IMR-90 (cell line): ENCODE measurements around the gene ALG8. TPM values are rescaled to one million over a fixed set of nuclear protein-coding genes. Genes with fewer than 3 reads are reported as not detected.

Experiments used
- ATAC-seq: fragments of 200-7000 bp; cut with Tn5 transposase; 2 replicates; pipeline ENCODE4 v1.9.1; 2020; ENCODE audit warnings: low read depth, mild to moderate bottlenecking, moderate library complexity
- BruUV-seq: library from RNA; stranded (reverse); fragments of 400-500 nt; replicated peaks from 2 replicates; lab custom pipeline; 2021; lab: Mats Ljungman, UMichigan
- CTCF ChIA-PET: fragments of 300-600 bp; formaldehyde crosslinking; extraction: SDS; loops from one replicate; lab custom pipeline; 2021; ENCODE audit warnings: antibody characterized with exemption; lab: Yijun Ruan, JAX
- POLR2A ChIA-PET: fragments of 300-600 bp; sonication (Branson Sonifier 250); formaldehyde crosslinking; loops from one replicate; lab custom pipeline; 2022; ENCODE audit warnings: antibody characterized with exemption; ENCODE audit not compliant: unreplicated experiment; lab: Charles Lee
- DNase-seq: peaks from one replicate; pipeline ENCODE4 v3.0.0; 2013
- H2AFZ ChIP-seq: replicated peaks from 2 replicates; pipeline ENCODE3; 2013; ENCODE audit warnings: low read length, mild to moderate bottlenecking; ENCODE audit not compliant: poor library complexity
- H2AK5ac ChIP-seq: 2 replicates; pipeline ENCODE4 v1.6.1; 2013; ENCODE audit warnings: low read depth, low read length, inconsistent platforms
- H2AK9ac ChIP-seq: replicated peaks from 2 replicates; pipeline ENCODE3; 2013; ENCODE audit warnings: mild to moderate bottlenecking, low read depth, low read length, moderate library complexity; ENCODE audit not compliant: poor library complexity
- H2BK120ac ChIP-seq: 2 replicates; pipeline ENCODE4 v1.6.1; 2013; ENCODE audit warnings: low read depth, low read length, inconsistent platforms
- H2BK15ac ChIP-seq: 3 replicates; pipeline ENCODE4 v1.6.1; 2013; ENCODE audit warnings: low read depth, low read length, inconsistent platforms
- H2BK20ac ChIP-seq: 2 replicates; pipeline ENCODE4 v1.6.1; 2013; ENCODE audit warnings: low read depth, mild to moderate bottlenecking, inconsistent platforms, low read length, moderate library complexity
- H2BK5ac ChIP-seq: 2 replicates; pipeline ENCODE4 v1.6.1; 2013; ENCODE audit warnings: mild to moderate bottlenecking, low read depth, low read length, inconsistent platforms; ENCODE audit not compliant: poor library complexity, severe bottlenecking
- H3K14ac ChIP-seq: replicated peaks from 2 replicates; pipeline ENCODE4 v1.6.1; 2013; ENCODE audit warnings: low read depth, low read length, inconsistent platforms
- H3K18ac ChIP-seq: 2 replicates; pipeline ENCODE4 v1.6.1; 2013; ENCODE audit warnings: low read depth, low read length, control low read depth
- H3K23ac ChIP-seq: 2 replicates; pipeline ENCODE4 v1.6.1; 2013; ENCODE audit warnings: low read depth, low read length, inconsistent platforms
- H3K27ac ChIP-seq: 2 replicates; pipeline ENCODE4 v1.5.1; 2013; ENCODE audit warnings: mild to moderate bottlenecking, control low read depth, low read length; ENCODE audit not compliant: insufficient read depth
- H3K27me3 ChIP-seq: 2 replicates; pipeline ENCODE4 v1.6.1; 2013; ENCODE audit warnings: low read length; ENCODE audit not compliant: control insufficient read depth, insufficient read depth
- H3K36me3 ChIP-seq: 2 replicates; pipeline ENCODE4 v1.6.1; 2013; ENCODE audit warnings: low read length, mixed read lengths; ENCODE audit not compliant: control insufficient read depth, insufficient read depth
- H3K4ac ChIP-seq: 2 replicates; pipeline ENCODE4 v1.6.1; 2013; ENCODE audit warnings: low read depth, low read length, inconsistent platforms
- H3K4me1 ChIP-seq: 2 replicates; pipeline ENCODE4 v1.6.1; 2013; ENCODE audit warnings: low read length, mixed read lengths; ENCODE audit not compliant: control insufficient read depth, insufficient read depth
- H3K4me2 ChIP-seq: 2 replicates; pipeline ENCODE4 v1.6.1; 2013; ENCODE audit warnings: low read depth, mild to moderate bottlenecking, control low read depth, low read length, moderate library complexity
- H3K4me3 ChIP-seq: 2 replicates; pipeline ENCODE4 v1.5.1; 2013; ENCODE audit warnings: low read depth, mild to moderate bottlenecking, control low read depth, low read length, moderate library complexity; ENCODE audit not compliant: insufficient read depth
- H3K56ac ChIP-seq: 2 replicates; pipeline ENCODE4 v1.6.1; 2013; ENCODE audit warnings: low read length, inconsistent platforms; ENCODE audit not compliant: insufficient read depth; ENCODE audit errors: extremely low read depth
- H3K79me1 ChIP-seq, 2 experiments: 2 replicates each; pipeline ENCODE4 v1.6.1; 2013; ENCODE audit warnings: low read length in 2 of 2, inconsistent platforms in 1 of 2, low read depth in 1 of 2
- H3K9ac ChIP-seq: 2 replicates; pipeline ENCODE4 v1.6.1; 2013; ENCODE audit warnings: low read depth, low read length, control low read depth
- H3K9me1 ChIP-seq: 2 replicates; pipeline ENCODE4 v1.6.1; 2013; ENCODE audit warnings: low read length, inconsistent platforms; ENCODE audit not compliant: insufficient read depth
- H3K9me3 ChIP-seq: 2 replicates; pipeline ENCODE4 v1.6.1; 2013; ENCODE audit warnings: low read length; ENCODE audit not compliant: control insufficient read depth, insufficient read depth
- H4K20me1 ChIP-seq: 2 replicates; pipeline ENCODE4 v1.6.1; 2013; ENCODE audit warnings: low read length, inconsistent platforms; ENCODE audit not compliant: insufficient read depth
- H4K5ac ChIP-seq: 2 replicates; pipeline ENCODE4 v1.6.1; 2013; ENCODE audit warnings: mild to moderate bottlenecking, low read depth, low read length, control low read depth
- H4K8ac ChIP-seq, 2 experiments: 2 replicates each; pipeline ENCODE4 v1.6.1; 2013; ENCODE audit warnings: low read depth in 2 of 2, low read length in 2 of 2, control low read depth in 1 of 2, inconsistent platforms in 1 of 2
- H4K91ac ChIP-seq: 2 replicates; pipeline ENCODE4 v1.6.1; 2013; ENCODE audit warnings: low read depth, low read length, inconsistent platforms; ENCODE audit not compliant: insufficient read depth
- BHLHE40 ChIP-seq: fragments of 150-350 bp; IDR thresholded peaks from 2 replicates; pipeline ENCODE4 v1.6.1; 2016; ENCODE audit warnings: mild to moderate bottlenecking, low read depth, low read length
- CEBPB ChIP-seq: IDR thresholded peaks from 2 replicates; pipeline ENCODE4 v1.6.1; 2012; ENCODE audit warnings: low read depth, low read length, improper control_type of control experiment
- CHD1 ChIP-seq: IDR thresholded peaks from 2 replicates; pipeline ENCODE4 v1.6.1; 2012; ENCODE audit warnings: low read depth, low read length, improper control_type of control experiment
- FOS ChIP-seq: fragments of 150-350 bp; IDR thresholded peaks from 2 replicates; pipeline ENCODE4 v1.6.1; 2016; ENCODE audit warnings: low read depth, low read length
- MAFK ChIP-seq: IDR thresholded peaks from 2 replicates; pipeline ENCODE4 v1.6.1; 2012; ENCODE audit warnings: low read depth, low read length, improper control_type of control experiment
- MAZ ChIP-seq: IDR thresholded peaks from 2 replicates; pipeline ENCODE4 v1.6.1; 2012; ENCODE audit warnings: low read depth, mild to moderate bottlenecking, low read length, improper control_type of control experiment, moderate library complexity, borderline replicate concordance
- MXI1 ChIP-seq: IDR thresholded peaks from 2 replicates; pipeline ENCODE4 v1.6.1; 2012; ENCODE audit warnings: low read depth, mild to moderate bottlenecking, low read length, moderate library complexity, borderline replicate concordance
- NFE2L2 ChIP-seq: fragments of 150-350 bp; IDR thresholded peaks from 2 replicates; pipeline ENCODE4 v1.6.1; 2016; ENCODE audit warnings: low read depth, mild to moderate bottlenecking, low read length
- POLR2A ChIP-seq: IDR thresholded peaks from 2 replicates; pipeline ENCODE4 v1.6.1; 2012; ENCODE audit warnings: mild to moderate bottlenecking, low read depth, low read length
- RAD21 ChIP-seq: IDR thresholded peaks from 2 replicates; pipeline ENCODE4 v1.6.1; 2012; ENCODE audit warnings: low read length, improper control_type of control experiment
- RCOR1 ChIP-seq: IDR thresholded peaks from 2 replicates; pipeline ENCODE4 v1.6.1; 2012; ENCODE audit warnings: mild to moderate bottlenecking, low read length, improper control_type of control experiment; ENCODE audit not compliant: insufficient replicate concordance
- RFX5 ChIP-seq: IDR thresholded peaks from 2 replicates; pipeline ENCODE4 v1.8.0; 2012; ENCODE audit warnings: low read depth, mild to moderate bottlenecking, low read length, moderate library complexity
- SMC3 ChIP-seq: fragments of 150-350 bp; IDR thresholded peaks from 2 replicates; pipeline ENCODE4 v1.6.1; 2016; ENCODE audit warnings: low read depth, mild to moderate bottlenecking, antibody characterized with exemption, low read length, moderate library complexity
- WGBS, 2 experiments: methylation state at CpG; one replicate each; pipeline versions ENCODE4 v1.1.5 to v1.1.7; 2013; ENCODE audit warnings: missing lambda C conversion rate in 2 of 2; ENCODE audit not compliant: insufficient read length in 1 of 2; ENCODE audit errors: extremely low coverage in 2 of 2; 5-methylcytosine and 5-hydroxymethylcytosine counted together
- dilution Hi-C: fragments of 300-500 bp; cut with HindIII; formaldehyde crosslinking; loops from one replicate; pipeline ENCODE4 v1.14.3; 2018; ENCODE audit warnings: low sequenced_read_pairs; ENCODE audit not compliant: unreplicated experiment
- in situ Hi-C: fragments of 300-500 bp; cut with MboI; formaldehyde crosslinking; loops from 3 replicates; pipeline ENCODE4 v1.14.3; 2019; ENCODE audit warnings: low sequenced_read_pairs, inconsistent platforms, mixed read lengths
- intact Hi-C: fragments of 100-400 bp; cut with micrococcal nuclease; formaldehyde crosslinking; loops from 2 replicates; pipeline ENCODE4 v1.10.0; 2022
- polyA plus RNA-seq, 3 experiments: library from polyadenylated mRNA; depleted of rRNA; stranded (reverse); fragments of >200 nt; gene quantifications; 2 replicates each; pipeline ENCODE4 v1.2.3, GENCODE V29; 2012; ENCODE audit warnings: low replicate concordance in 1 of 3
- total RNA-seq: library from RNA; depleted of rRNA; stranded (reverse); fragments of >200 nt; gene quantifications from 2 replicates; pipeline ENCODE4 v1.2.3, GENCODE V29; 2012
- TF ChIP-seq, protein P1 (sequence below): conservative IDR thresholded peaks from 2 replicates; pipeline ENCODE4 v1.5.1; 2012; ENCODE audit warnings: mild to moderate bottlenecking, low read depth, low read length, improper control_type of control experiment
- TF ChIP-seq, protein P2 (sequence below): fragments of 150-350 bp; IDR thresholded peaks from 2 replicates; pipeline ENCODE4 v1.6.1; 2017; ENCODE audit warnings: mild to moderate bottlenecking, antibody characterized with exemption, low read length, low read depth
- TF ChIP-seq, protein P3 (sequence below): fragments of 150-350 bp; IDR thresholded peaks from 2 replicates; pipeline ENCODE4 v1.6.1; 2016; ENCODE audit warnings: low read depth, mild to moderate bottlenecking, low read length, moderate library complexity, borderline replicate concordance

ALG8 gene
- total and polyA plus RNA-seq, 2 of the 4 experiments (the other 2 are of a cell fraction) = 27.8 to 31.8 TPM

DNA sequence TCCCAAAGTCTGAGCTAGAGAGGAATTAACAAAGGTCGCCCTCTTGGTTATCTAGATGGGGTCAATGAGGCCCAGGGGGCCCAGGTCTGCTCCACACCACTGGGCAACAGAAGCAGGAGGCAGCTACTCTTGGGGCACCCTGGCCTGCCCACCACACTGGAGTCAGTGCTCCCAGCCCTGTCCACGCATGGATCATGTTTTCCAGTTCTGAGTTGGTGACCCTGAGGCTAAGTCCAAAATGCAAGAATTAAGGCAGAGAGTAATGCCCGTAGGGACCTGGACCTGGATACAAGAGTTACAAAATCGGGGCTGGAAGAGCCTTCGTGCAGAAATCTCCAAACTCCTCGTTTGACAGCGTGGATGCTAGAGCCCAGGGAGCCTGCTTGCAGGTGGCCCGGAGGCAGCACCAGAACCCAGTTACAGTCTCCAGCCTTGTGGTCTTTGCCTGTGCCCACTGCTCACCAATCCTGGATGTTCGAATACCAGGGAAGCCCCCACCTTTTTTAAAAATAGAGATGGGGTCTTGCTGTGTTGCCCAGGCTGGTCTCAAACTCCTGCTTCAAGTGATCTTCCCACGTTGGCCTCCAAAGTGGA lies 81.9 kb downstream of the ALG8 start:
- H3K79me1 ChIP-seq = no peaks in the 10 kb centered on the region; a peak in 2 of 4 replicates
- H4K20me1 ChIP-seq = no peaks in the 10 kb centered on the region
- TF ChIP-seq NFE2L2 (no peak), MXI1 (no peak), CHD1 (no peak), CEBPB (no peak), MAZ (no peak), SMC3 (no peak), FOS (no peak), RFX5 (no peak), MAFK (no peak), BHLHE40 (no peak), RCOR1 (no peak), RAD21 (no peak), POLR2A (no peak)
- TF ChIP-seq, protein P1, sequence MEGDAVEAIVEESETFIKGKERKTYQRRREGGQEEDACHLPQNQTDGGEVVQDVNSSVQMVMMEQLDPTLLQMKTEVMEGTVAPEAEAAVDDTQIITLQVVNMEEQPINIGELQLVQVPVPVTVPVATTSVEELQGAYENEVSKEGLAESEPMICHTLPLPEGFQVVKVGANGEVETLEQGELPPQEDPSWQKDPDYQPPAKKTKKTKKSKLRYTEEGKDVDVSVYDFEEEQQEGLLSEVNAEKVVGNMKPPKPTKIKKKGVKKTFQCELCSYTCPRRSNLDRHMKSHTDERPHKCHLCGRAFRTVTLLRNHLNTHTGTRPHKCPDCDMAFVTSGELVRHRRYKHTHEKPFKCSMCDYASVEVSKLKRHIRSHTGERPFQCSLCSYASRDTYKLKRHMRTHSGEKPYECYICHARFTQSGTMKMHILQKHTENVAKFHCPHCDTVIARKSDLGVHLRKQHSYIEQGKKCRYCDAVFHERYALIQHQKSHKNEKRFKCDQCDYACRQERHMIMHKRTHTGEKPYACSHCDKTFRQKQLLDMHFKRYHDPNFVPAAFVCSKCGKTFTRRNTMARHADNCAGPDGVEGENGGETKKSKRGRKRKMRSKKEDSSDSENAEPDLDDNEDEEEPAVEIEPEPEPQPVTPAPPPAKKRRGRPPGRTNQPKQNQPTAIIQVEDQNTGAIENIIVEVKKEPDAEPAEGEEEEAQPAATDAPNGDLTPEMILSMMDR = no peak
- TF ChIP-seq, protein P2, sequence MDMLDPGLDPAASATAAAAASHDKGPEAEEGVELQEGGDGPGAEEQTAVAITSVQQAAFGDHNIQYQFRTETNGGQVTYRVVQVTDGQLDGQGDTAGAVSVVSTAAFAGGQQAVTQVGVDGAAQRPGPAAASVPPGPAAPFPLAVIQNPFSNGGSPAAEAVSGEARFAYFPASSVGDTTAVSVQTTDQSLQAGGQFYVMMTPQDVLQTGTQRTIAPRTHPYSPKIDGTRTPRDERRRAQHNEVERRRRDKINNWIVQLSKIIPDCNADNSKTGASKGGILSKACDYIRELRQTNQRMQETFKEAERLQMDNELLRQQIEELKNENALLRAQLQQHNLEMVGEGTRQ = no peak
- TF ChIP-seq, protein P3, sequence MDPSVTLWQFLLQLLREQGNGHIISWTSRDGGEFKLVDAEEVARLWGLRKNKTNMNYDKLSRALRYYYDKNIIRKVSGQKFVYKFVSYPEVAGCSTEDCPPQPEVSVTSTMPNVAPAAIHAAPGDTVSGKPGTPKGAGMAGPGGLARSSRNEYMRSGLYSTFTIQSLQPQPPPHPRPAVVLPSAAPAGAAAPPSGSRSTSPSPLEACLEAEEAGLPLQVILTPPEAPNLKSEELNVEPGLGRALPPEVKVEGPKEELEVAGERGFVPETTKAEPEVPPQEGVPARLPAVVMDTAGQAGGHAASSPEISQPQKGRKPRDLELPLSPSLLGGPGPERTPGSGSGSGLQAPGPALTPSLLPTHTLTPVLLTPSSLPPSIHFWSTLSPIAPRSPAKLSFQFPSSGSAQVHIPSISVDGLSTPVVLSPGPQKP = no peak
- H3K9me1 ChIP-seq = peaks cover 2% of the 10 kb centered on the region; the same call in 1 of the 2 replicates
- ChIA-PET POLR2A (no interaction called here), CTCF (interaction anchor here (0.5 kb wide), 1 partner anchor 99 kb away, joined by 3 read pairs; no protein-coding TSS in a partner anchor)
- no peak overlapping the region for H2BK15ac ChIP-seq
- H4K8ac ChIP-seq = no peak overlapping the region
- DNase-seq = no peak
- WGBS, 2 experiments = 83% methylated on average over 5 of the region's 10 CpGs; no CpG with 5 or more reads in 1 of the 2 experiments
- H4K5ac ChIP-seq = no peak overlapping the region
- H3K9me3 ChIP-seq = no peaks in the 10 kb centered on the region
- H2BK120ac ChIP-seq = no peak overlapping the region
- in situ Hi-C loops = no loop called here
- no peaks in the 10 kb centered on the region for H3K36me3 ChIP-seq
- intact Hi-C loops = no loop called here
- no peak for ATAC-seq
- no peaks in the 10 kb centered on the region for H3K27me3 ChIP-seq
- dilution Hi-C loops = no loop called here
- H2BK20ac ChIP-seq = no peak overlapping the region
- no peak overlapping the region for H3K4ac ChIP-seq
- no peak overlapping the region for H4K91ac ChIP-seq
- H2AK9ac ChIP-seq = no peak overlapping the region
- no peak overlapping the region for H2AFZ ChIP-seq
- no peaks in the 10 kb centered on the region; the same call in 1 of the 2 replicates for H3K4me1 ChIP-seq
- no peak overlapping the region for H3K9ac ChIP-seq
- no peak overlapping the region for H3K4me2 ChIP-seq
- H2BK5ac ChIP-seq = no peak overlapping the region
- no peak overlapping the region for H3K56ac ChIP-seq
- no peak overlapping the region for H3K27ac ChIP-seq
- no peak overlapping the region for H3K23ac ChIP-seq
- H2AK5ac ChIP-seq = no peak overlapping the region
- no peak overlapping the region for H3K4me3 ChIP-seq
- no TSS peak for BruUV-seq
- no peak overlapping the region for H3K18ac ChIP-seq
- H3K14ac ChIP-seq = no peak overlapping the region
